HepG2 (cell line): ENCODE data around the gene GPR149. TPM values are rescaled to one million over a fixed set of nuclear protein-coding genes. Genes with fewer than 3 reads are reported as not detected.

ENCODE experiments used
- ATAD3A ChIP-seq: sonication (generic); formaldehyde crosslinking; IDR thresholded peaks from 2 replicates; pipeline ENCODE4 v1.4.0; 2020; ENCODE audit warnings: missing genetic modification reagents
- FIP1L1 ChIP-seq: fragments of 200-400 bp; formaldehyde crosslinking; IDR thresholded peaks from 2 replicates; pipeline ENCODE4 v1.6.1; 2018; ENCODE audit warnings: low read depth, mild to moderate bottlenecking, low read length, moderate library complexity, borderline replicate concordance; ENCODE audit not compliant: insufficient read depth
- HNF4A ChIP-seq: sonication (generic); formaldehyde crosslinking; IDR thresholded peaks from 2 replicates; pipeline ENCODE4 v1.4.0; 2020; ENCODE audit warnings: missing genetic modification reagents
- MEF2D ChIP-seq: sonication (generic); formaldehyde crosslinking; IDR thresholded peaks from 2 replicates; pipeline ENCODE4 v1.5.1; 2020; ENCODE audit warnings: mild to moderate bottlenecking, missing genetic modification reagents
- MXD4 ChIP-seq: IDR thresholded peaks from 2 replicates; pipeline ENCODE4 v1.6.1; 2016; ENCODE audit warnings: mild to moderate bottlenecking, missing biosample characterization, missing genetic modification reagents
- REPIN1 ChIP-seq: sonication (generic); formaldehyde crosslinking; IDR thresholded peaks from 2 replicates; pipeline ENCODE4 v1.8.0; 2022; ENCODE audit warnings: missing genetic modification reagents, low read depth, mild to moderate bottlenecking, borderline replicate concordance
- ZFP36L2 ChIP-seq: sonication (generic); formaldehyde crosslinking; IDR thresholded peaks from 2 replicates; pipeline ENCODE4 v1.4.0; 2020; ENCODE audit warnings: missing genetic modification reagents
- ZMYM2 ChIP-seq: sonication (generic); formaldehyde crosslinking; IDR thresholded peaks from 2 replicates; pipeline ENCODE4 v1.8.0; 2022; ENCODE audit warnings: mild to moderate bottlenecking, missing genetic modification reagents
- ZNF207 ChIP-seq: fragments of 450-650 bp; IDR thresholded peaks from 2 replicates; pipeline ENCODE4 v1.6.1; 2016; ENCODE audit warnings: antibody characterized with exemption, borderline replicate concordance
- ZNF24 ChIP-seq: fragments of 450-650 bp; IDR thresholded peaks from 2 replicates; pipeline ENCODE4 v1.6.1; 2017; ENCODE audit warnings: antibody characterized with exemption, mild to moderate bottlenecking
- polyA plus RNA-seq, 8 experiments: library from polyadenylated mRNA; depleted of rRNA in 3 of 8; stranded (reverse) in 7 of 8; unstranded in 1 of 8; fragments of >200 nt; fragmentation: Illumina TruSeq in 4 of 8; extraction: Trizol in 4 of 8; gene quantifications; 2 replicates each; pipeline versions ENCODE4 v1.2.1 to v1.2.3, GENCODE V29; 2011 to 2016; ENCODE audit warnings: low read depth in 4 of 8, missing spikeins in 1 of 8, mixed read lengths in 1 of 8; ENCODE audit not compliant: insufficient read depth in 1 of 8
- total RNA-seq, 5 experiments: library from RNA; depleted of rRNA; stranded (reverse); fragments of >200 nt; fragmentation: Illumina TruSeq; extraction: Trizol; gene quantifications; 2 replicates each; pipeline ENCODE4 v1.2.3, GENCODE V29; 2016; ENCODE audit warnings: low read depth in 1 of 5
- TF ChIP-seq, protein P1 (sequence below): sonication (generic); formaldehyde crosslinking; IDR thresholded peaks from 2 replicates; pipeline ENCODE4 v1.4.0; 2020; ENCODE audit warnings: missing genetic modification reagents

GPR149 gene
- total and polyA plus RNA-seq, 2 of the 13 experiments (the other 11 are each of a cell fraction or from before 2014, with no cell fraction given) = not detected

DNA sequence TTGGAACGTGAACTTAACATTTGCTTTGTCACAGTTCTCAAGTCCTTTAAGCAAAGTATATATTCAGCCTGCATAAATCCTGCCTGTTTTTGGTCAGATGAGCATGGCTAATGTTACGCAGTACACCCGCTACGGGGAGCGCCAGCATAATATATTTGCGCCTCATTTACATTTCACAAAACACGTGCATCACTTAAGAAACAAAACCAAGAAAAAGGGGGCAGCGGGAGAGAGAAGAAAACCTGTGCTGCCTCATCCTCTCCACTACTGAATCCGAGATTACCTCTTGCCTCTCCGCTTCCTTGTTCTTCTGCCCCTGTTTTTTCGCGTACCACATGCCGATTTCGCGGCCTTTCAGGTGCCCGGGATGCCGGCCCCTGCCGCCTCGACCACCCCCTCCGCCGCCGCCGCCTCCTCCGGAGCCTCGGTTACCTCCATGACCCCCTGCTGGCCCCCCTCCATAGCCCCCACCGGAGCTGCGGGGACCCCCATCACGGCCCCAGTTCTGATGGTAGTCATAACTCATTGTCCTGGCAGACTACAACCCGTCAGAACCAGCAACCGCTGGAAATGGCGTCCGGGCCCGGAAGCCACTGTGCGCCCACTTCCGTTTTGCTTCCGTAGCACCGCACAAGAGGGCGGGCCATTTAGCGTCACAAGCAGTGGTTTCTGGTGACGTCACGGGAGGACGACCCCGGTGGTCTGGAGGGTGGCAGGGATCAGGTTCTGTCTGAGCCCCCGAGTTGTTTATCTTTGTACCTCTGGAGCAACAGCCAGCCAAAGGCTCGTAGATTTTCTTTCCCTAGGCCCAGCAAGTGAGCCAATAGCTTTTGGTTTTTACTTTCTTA lies 105.9 kb downstream of the GPR149 start, which contains the start of gene DHX36 (continued):
- TF ChIP-seq HNF4A (no peak), ZMYM2 (CRISPR knock-in tag) (no peak), MXD4 (CRISPR knock-in tag) (no peak; the same call in 1 of the 2 replicates), ATAD3A (CRISPR knock-in tag) (no peak), MEF2D (CRISPR knock-in tag) (no peak), ZNF24 (no peak), FIP1L1 (no peak), REPIN1 (CRISPR knock-in tag) (peak; percentile 33; the same call in 1 of the 2 replicates), ZFP36L2 (no peak), ZNF207 (no peak)
- TF ChIP-seq, protein P1, sequence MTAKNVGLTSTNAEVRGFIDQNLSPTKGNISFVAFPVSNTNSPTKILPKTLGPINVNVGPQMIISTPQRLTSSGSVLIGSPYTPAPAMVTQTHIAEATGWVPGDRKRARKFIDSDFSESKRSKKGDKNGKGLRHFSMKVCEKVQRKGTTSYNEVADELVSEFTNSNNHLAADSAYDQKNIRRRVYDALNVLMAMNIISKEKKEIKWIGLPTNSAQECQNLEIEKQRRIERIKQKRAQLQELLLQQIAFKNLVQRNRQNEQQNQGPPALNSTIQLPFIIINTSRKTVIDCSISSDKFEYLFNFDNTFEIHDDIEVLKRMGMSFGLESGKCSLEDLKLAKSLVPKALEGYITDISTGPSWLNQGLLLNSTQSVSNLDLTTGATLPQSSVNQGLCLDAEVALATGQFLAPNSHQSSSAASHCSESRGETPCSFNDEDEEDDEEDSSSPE (CRISPR knock-in tag) = 0 out of 2 replicates have a peak, but pooled peaks have one; percentile 23
